ENCODE results near the gene SCAMP1.

The SCAMP1 gene, protein sequence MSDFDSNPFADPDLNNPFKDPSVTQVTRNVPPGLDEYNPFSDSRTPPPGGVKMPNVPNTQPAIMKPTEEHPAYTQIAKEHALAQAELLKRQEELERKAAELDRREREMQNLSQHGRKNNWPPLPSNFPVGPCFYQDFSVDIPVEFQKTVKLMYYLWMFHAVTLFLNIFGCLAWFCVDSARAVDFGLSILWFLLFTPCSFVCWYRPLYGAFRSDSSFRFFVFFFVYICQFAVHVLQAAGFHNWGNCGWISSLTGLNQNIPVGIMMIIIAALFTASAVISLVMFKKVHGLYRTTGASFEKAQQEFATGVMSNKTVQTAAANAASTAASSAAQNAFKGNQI

DNA sequence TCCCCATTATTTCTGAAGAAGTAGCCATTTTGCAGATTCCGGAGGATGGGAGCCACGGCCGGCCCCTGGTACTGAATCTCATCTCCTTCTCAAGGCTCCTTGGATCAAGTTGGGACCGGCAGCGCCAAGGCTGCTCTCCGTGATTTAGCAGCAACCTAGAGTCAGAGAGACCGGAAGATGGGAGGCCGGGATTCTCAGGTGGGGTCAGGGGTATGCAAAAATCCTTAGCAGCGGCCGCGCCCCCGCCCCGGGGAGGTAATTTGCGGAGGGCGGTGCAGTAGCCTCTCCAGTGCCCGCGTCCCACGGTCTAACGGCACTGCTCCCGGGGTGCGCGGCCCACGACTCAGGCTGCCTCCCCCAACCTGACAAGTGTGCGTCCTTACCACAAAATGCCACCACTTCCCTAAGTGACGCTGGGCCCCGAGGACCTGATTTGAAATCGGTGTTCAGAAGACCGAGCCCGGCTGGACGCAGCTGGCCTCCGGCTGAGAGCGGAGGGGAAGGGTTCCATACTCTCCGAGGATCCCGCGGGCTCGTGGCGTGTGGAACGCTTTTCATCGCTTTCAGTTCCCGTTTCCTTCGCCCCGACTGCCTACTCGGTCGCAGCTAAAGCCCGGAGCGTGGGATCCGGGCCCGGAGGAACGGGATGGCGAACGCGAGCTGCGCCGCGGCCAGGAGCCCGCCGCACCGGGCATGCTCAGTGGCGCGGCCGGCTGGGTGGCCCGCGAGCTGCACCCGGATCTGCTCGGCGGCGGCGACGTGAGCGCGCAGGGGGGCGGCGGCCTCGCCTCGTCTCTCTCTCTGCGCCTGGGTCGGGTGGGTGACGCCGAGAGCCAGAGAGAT is at the start of gene SCAMP1:
Gene SCAMP1 (plus strand): TSS at position 787 of the 843 bp plus-strand sequence. CDS start 55 bp downstream, at position 842.
- Histone ChIP-seq H3K36me3 (ENCODE audit: control insufficient read depth, insufficient read depth, low read length) (no peaks in the 10 kb centered on the region), H3K9me3 (ENCODE audit: control insufficient read depth, low read length) (no peaks in the 10 kb centered on the region), H3K4me1 (ENCODE audit: control insufficient read depth, insufficient read depth, low read length) (peaks cover 8% of the 10 kb centered on the region), H3K9ac (ENCODE audit: low read length) (peak within 1 kb of the TSS; percentile 98), H3K4me3 (ENCODE audit: low read length) (peak within 1 kb of the TSS; percentile 72), H3K27me3 (ENCODE audit: control insufficient read depth, insufficient read depth, low read length) (no peaks in the 10 kb centered on the region)

- no peaks in the 10 kb centered on the region for H3K4me1 ChIP-seq (ENCODE audit: control insufficient read depth, insufficient read depth, low read length)
- H3K27me3 ChIP-seq (ENCODE audit: control insufficient read depth, insufficient read depth, low read length): no peaks in the 10 kb centered on the region
- H3K9me3 ChIP-seq (ENCODE audit: control insufficient read depth, low read length): no peaks in the 10 kb centered on the region
- no peak overlapping the region for H3K9ac ChIP-seq (ENCODE audit: low read length)
- H3K4me3 ChIP-seq (ENCODE audit: low read length): no peak overlapping the region
- no peaks in the 10 kb centered on the region for H3K36me3 ChIP-seq (ENCODE audit: control insufficient read depth, insufficient read depth, low read length)
Measured at GRCh38 chr5:78317515-78317914, 42.9 kb upstream of the SCAMP1 start.

- H3K4me1 ChIP-seq (ENCODE audit: control insufficient read depth, insufficient read depth, low read length): no peaks in the 10 kb centered on the region
- no peaks in the 10 kb centered on the region for H3K36me3 ChIP-seq (ENCODE audit: control insufficient read depth, insufficient read depth, low read length)
- H3K4me3 ChIP-seq (ENCODE audit: low read length): no peak overlapping the region
- H3K27me3 ChIP-seq (ENCODE audit: control insufficient read depth, insufficient read depth, low read length): no peaks in the 10 kb centered on the region
- H3K9ac ChIP-seq (ENCODE audit: low read length): no peak overlapping the region
- H3K9me3 ChIP-seq (ENCODE audit: control insufficient read depth, low read length): no peaks in the 10 kb centered on the region
Measured at GRCh38 chr5:78318337-78318736, 42.1 kb upstream of the SCAMP1 start.

DNA sequence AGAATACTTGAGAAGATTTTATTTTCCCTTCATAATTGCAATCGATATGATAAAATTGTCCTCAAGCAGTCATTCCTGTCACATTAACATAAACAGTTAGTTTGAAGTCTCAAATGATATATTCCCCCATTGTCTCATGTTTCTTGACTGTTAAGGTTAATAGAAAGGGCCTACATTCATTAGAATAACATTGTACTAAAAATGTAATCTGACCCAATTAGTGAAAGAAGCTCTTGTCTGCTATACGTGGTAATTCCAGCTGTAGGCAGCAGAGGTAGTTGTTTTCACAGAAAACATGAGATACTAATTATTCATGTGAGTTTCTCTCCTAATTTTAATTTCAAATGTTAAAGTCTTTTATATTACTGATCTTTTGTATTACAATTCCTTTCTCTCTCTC is 40.0 kb upstream of the SCAMP1 start:
- no peaks in the 10 kb centered on the region for H3K27me3 ChIP-seq (ENCODE audit: control insufficient read depth, insufficient read depth, low read length)
- H3K4me1 ChIP-seq (ENCODE audit: control insufficient read depth, insufficient read depth, low read length): no peaks in the 10 kb centered on the region
- no peaks in the 10 kb centered on the region for H3K9me3 ChIP-seq (ENCODE audit: control insufficient read depth, low read length)
- no peak overlapping the region for H3K9ac ChIP-seq (ENCODE audit: low read length)
- H3K4me3 ChIP-seq (ENCODE audit: low read length): no peak overlapping the region
- H3K36me3 ChIP-seq (ENCODE audit: control insufficient read depth, insufficient read depth, low read length): no peaks in the 10 kb centered on the region

GRCh38 chr5:78323241-78323640 is 37.2 kb upstream of the SCAMP1 start:
- no peaks in the 10 kb centered on the region for H3K36me3 ChIP-seq (ENCODE audit: control insufficient read depth, insufficient read depth, low read length)
- no peak overlapping the region for H3K9ac ChIP-seq (ENCODE audit: low read length)
- H3K4me1 ChIP-seq (ENCODE audit: control insufficient read depth, insufficient read depth, low read length): peaks cover 5% of the 10 kb centered on the region
- no peaks in the 10 kb centered on the region for H3K9me3 ChIP-seq (ENCODE audit: control insufficient read depth, low read length)
- no peak overlapping the region for H3K4me3 ChIP-seq (ENCODE audit: low read length)
- no peaks in the 10 kb centered on the region for H3K27me3 ChIP-seq (ENCODE audit: control insufficient read depth, insufficient read depth, low read length)

GRCh38 chr5:78326930-78327329 is 33.5 kb upstream of the SCAMP1 start:
- H3K4me1 ChIP-seq (ENCODE audit: control insufficient read depth, insufficient read depth, low read length): peaks cover 11% of the 10 kb centered on the region
- no peaks in the 10 kb centered on the region for H3K36me3 ChIP-seq (ENCODE audit: control insufficient read depth, insufficient read depth, low read length)
- H3K4me3 ChIP-seq (ENCODE audit: low read length): no peak overlapping the region
- H3K9ac ChIP-seq (ENCODE audit: low read length): no peak overlapping the region
- H3K27me3 ChIP-seq (ENCODE audit: control insufficient read depth, insufficient read depth, low read length): no peaks in the 10 kb centered on the region
- no peaks in the 10 kb centered on the region for H3K9me3 ChIP-seq (ENCODE audit: control insufficient read depth, low read length)

DNA sequence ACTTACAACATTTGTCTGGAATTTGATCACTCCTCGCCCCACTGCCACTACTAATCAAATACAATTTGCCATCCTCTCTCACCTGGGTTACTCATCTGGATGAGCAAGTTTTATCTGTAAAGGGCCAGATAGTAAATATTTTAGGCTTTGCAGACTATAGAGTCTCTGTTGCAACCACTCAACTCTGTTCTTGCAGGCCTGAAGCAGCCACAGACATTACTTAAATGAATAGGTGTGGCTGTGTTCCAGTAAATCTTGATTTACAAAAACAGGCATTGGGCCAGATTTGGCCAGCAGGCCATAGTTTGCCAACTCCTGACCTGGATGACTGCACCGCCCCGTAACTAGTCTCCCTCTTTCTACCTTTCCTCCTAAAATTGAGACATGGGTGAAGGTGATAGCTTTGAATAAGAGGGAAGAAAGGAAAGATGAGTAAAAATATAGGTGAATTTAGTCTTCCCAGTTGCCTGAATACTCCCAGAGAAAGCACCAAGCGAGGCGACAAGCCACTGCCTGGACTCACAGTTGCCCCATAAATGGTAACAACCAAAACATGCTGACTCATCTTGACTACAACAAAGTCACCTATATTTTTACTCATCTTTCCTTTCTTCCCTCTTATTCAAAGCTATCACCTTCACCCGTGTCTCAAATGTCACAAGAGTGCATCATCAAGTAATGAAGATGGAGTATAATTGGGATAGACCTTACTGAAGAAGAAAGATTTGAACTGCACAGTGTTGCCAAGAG is 32.5 kb upstream of the SCAMP1 start:
- H3K9me3 ChIP-seq (ENCODE audit: control insufficient read depth, low read length): no peaks in the 10 kb centered on the region
- H3K36me3 ChIP-seq (ENCODE audit: control insufficient read depth, insufficient read depth, low read length): no peaks in the 10 kb centered on the region
- no peaks in the 10 kb centered on the region for H3K27me3 ChIP-seq (ENCODE audit: control insufficient read depth, insufficient read depth, low read length)
- H3K4me3 ChIP-seq (ENCODE audit: low read length): no peak overlapping the region
- H3K9ac ChIP-seq (ENCODE audit: low read length): no peak overlapping the region
- peaks cover 11% of the 10 kb centered on the region for H3K4me1 ChIP-seq (ENCODE audit: control insufficient read depth, insufficient read depth, low read length)

GRCh38 chr5:78328585-78329173 is 31.7 kb upstream of the SCAMP1 start:
- H3K9ac ChIP-seq (ENCODE audit: low read length): no peak overlapping the region
- H3K36me3 ChIP-seq (ENCODE audit: control insufficient read depth, insufficient read depth, low read length): no peaks in the 10 kb centered on the region
- H3K27me3 ChIP-seq (ENCODE audit: control insufficient read depth, insufficient read depth, low read length): no peaks in the 10 kb centered on the region
- no peaks in the 10 kb centered on the region for H3K9me3 ChIP-seq (ENCODE audit: control insufficient read depth, low read length)
- peaks cover 11% of the 10 kb centered on the region for H3K4me1 ChIP-seq (ENCODE audit: control insufficient read depth, insufficient read depth, low read length)
- no peak overlapping the region for H3K4me3 ChIP-seq (ENCODE audit: low read length)

DNA sequence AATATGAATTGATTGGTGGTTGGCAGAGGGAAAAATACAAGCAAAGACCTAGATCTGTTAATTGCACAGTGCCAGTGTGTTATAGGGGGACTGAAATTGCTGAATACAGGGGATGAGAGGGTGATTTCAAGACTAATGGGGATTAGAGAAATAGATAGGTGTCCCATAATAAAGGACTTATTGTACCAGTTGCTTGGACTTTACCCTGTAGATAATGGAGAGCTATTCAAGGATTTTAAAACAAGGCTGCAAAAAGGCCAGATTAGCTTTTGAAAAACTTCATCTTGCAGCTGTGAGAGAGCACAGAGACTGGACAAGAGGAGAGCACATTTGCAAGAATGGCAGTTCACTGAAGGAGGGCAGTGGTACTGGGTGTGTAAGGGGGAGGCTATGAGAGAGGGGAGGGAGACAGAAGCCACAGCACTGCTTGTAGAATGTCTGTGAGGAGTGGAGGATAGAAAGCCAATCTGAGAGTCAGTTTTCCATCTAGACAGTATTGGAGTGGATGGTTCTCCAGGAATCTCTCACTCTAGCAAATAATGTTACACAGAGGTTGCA is 28.8 kb upstream of the SCAMP1 start:
- H3K4me3 ChIP-seq (ENCODE audit: low read length): no peak overlapping the region
- no peak overlapping the region for H3K9ac ChIP-seq (ENCODE audit: low read length)
- H3K9me3 ChIP-seq (ENCODE audit: control insufficient read depth, low read length): no peaks in the 10 kb centered on the region
- no peaks in the 10 kb centered on the region for H3K36me3 ChIP-seq (ENCODE audit: control insufficient read depth, insufficient read depth, low read length)
- H3K4me1 ChIP-seq (ENCODE audit: control insufficient read depth, insufficient read depth, low read length): peaks cover 11% of the 10 kb centered on the region
- no peaks in the 10 kb centered on the region for H3K27me3 ChIP-seq (ENCODE audit: control insufficient read depth, insufficient read depth, low read length)

- no peak overlapping the region for H3K9ac ChIP-seq (ENCODE audit: low read length)
- H3K4me3 ChIP-seq (ENCODE audit: low read length): no peak overlapping the region
- peaks cover 4% of the 10 kb centered on the region for H3K9me3 ChIP-seq (ENCODE audit: control insufficient read depth, low read length)
- no peaks in the 10 kb centered on the region for H3K36me3 ChIP-seq (ENCODE audit: control insufficient read depth, insufficient read depth, low read length)
- H3K27me3 ChIP-seq (ENCODE audit: control insufficient read depth, insufficient read depth, low read length): no peaks in the 10 kb centered on the region
- H3K4me1 ChIP-seq (ENCODE audit: control insufficient read depth, insufficient read depth, low read length): peaks cover 6% of the 10 kb centered on the region
Measured at GRCh38 chr5:78334811-78335210, 25.6 kb upstream of the SCAMP1 start.

DNA sequence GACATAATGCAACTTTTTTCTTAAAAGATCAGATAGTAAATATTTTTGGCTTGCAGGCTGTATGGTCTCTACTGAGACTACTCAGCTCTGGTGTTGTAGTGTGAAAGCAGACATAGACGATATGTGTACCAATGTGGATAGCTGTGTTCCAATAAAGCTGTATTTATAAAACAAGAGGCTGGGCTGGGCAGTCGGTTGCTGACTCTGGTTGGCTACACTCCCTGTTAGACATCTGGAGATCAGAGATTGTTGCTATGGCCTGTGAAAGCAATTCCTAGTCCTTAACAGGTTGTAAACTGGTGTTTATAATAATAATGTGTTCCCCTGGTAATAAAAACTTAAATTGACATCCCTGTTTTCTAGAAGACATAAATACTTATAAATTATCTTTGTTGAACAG is 24.4 kb upstream of the SCAMP1 start:
- H3K4me3 ChIP-seq (ENCODE audit: low read length): no peak overlapping the region
- no peak overlapping the region for H3K9ac ChIP-seq (ENCODE audit: low read length)
- no peaks in the 10 kb centered on the region for H3K36me3 ChIP-seq (ENCODE audit: control insufficient read depth, insufficient read depth, low read length)
- peaks cover 6% of the 10 kb centered on the region for H3K4me1 ChIP-seq (ENCODE audit: control insufficient read depth, insufficient read depth, low read length)
- no peaks in the 10 kb centered on the region for H3K27me3 ChIP-seq (ENCODE audit: control insufficient read depth, insufficient read depth, low read length)
- H3K9me3 ChIP-seq (ENCODE audit: control insufficient read depth, low read length): peaks cover 4% of the 10 kb centered on the region
